ENCODE results near the gene CAMK1D.

Gene CAMK1D

DNA sequence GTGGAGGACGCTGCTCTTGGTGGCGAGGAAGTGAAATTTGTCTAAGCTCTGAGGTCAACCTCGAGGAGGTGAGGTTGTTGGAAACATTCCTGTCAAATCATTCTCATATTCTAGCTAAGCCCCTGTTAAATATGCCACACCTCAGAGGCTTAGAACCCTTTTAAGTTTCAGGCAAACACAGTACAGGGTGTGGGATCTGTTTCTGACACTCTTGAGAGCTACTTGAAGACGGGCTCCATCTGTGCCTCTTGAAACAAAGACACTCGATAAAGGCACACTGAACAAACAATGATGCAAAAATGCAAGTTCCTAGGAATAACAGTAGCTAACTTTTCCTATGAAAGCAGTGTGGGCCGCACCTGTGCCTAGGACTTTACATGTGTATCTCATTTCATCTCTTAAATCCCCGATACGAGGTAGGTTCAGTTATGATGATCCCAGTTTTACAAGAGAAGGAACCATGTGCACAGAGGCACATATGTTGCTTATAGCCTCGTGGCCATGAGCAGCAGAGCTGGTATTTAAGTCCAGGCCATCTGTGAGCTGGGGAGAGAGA lies 352.9 kb downstream of the CAMK1D start:
- no peak for DNase-seq
- H3K27me3 ChIP-seq (ENCODE audit: insufficient read depth, low read depth, severe bottlenecking): no peaks in the 10 kb centered on the region
- no peaks in the 10 kb centered on the region for H3K9me3 ChIP-seq (ENCODE audit: severe bottlenecking)
- no peak overlapping the region for H3K4me3 ChIP-seq (ENCODE audit: low read depth, low read length)
- no peak overlapping the region for H3K27ac ChIP-seq
- TF ChIP-seq, protein P1, sequence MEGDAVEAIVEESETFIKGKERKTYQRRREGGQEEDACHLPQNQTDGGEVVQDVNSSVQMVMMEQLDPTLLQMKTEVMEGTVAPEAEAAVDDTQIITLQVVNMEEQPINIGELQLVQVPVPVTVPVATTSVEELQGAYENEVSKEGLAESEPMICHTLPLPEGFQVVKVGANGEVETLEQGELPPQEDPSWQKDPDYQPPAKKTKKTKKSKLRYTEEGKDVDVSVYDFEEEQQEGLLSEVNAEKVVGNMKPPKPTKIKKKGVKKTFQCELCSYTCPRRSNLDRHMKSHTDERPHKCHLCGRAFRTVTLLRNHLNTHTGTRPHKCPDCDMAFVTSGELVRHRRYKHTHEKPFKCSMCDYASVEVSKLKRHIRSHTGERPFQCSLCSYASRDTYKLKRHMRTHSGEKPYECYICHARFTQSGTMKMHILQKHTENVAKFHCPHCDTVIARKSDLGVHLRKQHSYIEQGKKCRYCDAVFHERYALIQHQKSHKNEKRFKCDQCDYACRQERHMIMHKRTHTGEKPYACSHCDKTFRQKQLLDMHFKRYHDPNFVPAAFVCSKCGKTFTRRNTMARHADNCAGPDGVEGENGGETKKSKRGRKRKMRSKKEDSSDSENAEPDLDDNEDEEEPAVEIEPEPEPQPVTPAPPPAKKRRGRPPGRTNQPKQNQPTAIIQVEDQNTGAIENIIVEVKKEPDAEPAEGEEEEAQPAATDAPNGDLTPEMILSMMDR (IDR thresholded peaks at IDR 0.05; ENCODE audit: low read depth, low read length): no peak
- H3K36me3 ChIP-seq: no peaks in the 10 kb centered on the region

DNA sequence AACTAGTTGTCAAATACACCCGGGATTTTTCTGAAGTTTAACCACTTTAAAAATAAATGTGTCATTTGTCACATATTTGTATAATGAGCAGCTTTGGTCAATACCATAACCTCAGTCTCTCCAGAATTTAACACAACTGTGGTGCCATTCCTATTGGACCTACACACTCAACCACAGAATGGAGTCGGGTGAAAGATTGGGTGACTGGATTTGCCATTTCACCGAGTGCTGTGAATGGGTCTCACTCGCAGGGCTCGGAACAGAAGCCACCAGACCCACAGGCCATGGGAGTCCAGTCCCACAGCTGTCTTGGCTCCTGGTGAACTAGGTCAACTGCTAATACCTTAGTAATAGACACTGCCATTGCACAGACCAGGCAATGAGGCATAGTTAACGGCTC lies 353.8 kb downstream of the CAMK1D start:
- no peak for DNase-seq
- Histone ChIP-seq H3K27ac (no peak overlapping the region), H3K9me3 (ENCODE audit: severe bottlenecking) (no peaks in the 10 kb centered on the region), H3K36me3 (no peaks in the 10 kb centered on the region), H3K27me3 (ENCODE audit: insufficient read depth, low read depth, severe bottlenecking) (no peaks in the 10 kb centered on the region), H3K4me3 (ENCODE audit: low read depth, low read length) (no peak overlapping the region)
- TF ChIP-seq, protein P1 (IDR thresholded peaks at IDR 0.05; ENCODE audit: low read depth, low read length): no peak

DNA sequence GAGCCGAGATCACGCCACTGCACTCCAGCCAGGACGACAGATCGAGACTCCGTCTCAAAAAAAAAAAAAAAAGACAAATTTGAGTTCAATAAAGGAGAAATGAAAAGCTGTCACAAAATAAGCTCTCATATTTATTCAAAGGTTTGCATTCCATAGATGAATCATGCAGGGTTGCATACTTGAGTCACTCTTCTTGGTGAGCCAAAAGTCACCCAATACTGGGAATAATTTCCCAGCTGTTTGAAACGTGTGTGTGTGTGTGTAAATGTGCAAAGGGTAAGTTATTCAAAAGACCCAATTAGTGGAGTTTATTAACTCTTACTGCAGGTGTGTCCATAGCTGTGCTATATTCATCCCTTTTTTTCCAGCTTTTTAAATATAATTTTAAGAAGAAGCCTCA lies 354.5 kb downstream of the CAMK1D start:
- DNase-seq: no peak
- Histone ChIP-seq H3K27me3 (ENCODE audit: insufficient read depth, low read depth, severe bottlenecking) (no peaks in the 10 kb centered on the region), H3K36me3 (no peaks in the 10 kb centered on the region), H3K9me3 (ENCODE audit: severe bottlenecking) (no peaks in the 10 kb centered on the region), H3K4me3 (ENCODE audit: low read depth, low read length) (no peak overlapping the region), H3K27ac (no peak overlapping the region)
- TF ChIP-seq, protein P1 (IDR thresholded peaks at IDR 0.05; ENCODE audit: low read depth, low read length): no peak

DNA sequence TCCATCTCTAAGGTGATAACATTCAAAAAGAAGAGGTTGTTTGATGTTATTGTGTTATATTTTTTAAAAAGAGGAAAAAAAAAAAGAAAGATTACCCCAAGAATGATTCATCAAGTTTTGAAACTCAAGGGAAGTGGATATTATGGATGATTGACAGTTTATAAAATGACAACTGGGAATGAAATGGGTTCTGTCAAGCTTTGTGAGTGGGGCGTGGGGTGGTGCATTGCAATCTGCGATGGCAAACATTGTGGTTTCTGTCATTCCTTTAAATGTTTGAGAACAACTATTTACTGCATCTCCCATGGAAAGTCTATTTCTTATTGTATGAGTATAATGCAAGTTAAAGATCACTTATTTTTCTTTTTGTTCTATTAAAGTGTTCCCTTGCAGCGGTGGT lies 355.1 kb downstream of the CAMK1D start:
- TF ChIP-seq, protein P1 (IDR thresholded peaks at IDR 0.05; ENCODE audit: low read depth, low read length): no peak
- DNase-seq: no peak

DNA sequence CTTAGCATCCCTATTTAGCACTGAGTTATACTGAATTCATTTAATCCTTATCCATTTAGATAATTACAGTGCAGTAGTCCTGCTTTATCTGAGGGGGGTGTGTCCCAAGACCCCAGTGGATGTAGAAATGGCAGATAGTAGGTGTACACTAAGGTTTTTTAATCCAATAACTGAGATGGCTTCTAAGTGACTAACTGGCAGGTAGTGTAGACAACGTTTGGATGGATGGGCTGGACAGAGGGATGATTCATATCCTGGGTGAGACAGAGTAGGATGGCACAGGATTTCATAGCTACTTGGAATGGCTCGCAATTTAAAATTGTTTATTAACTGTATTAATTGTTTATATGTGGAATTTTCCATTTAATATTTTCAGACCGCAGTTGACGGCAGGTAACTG lies 356.6 kb downstream of the CAMK1D start:
- H3K27ac ChIP-seq: no peak overlapping the region
- no peak for DNase-seq
- TF ChIP-seq, protein P1 (IDR thresholded peaks at IDR 0.05; ENCODE audit: low read depth, low read length): no peak
- H3K27me3 ChIP-seq (ENCODE audit: insufficient read depth, low read depth, severe bottlenecking): no peaks in the 10 kb centered on the region
- H3K9me3 ChIP-seq (ENCODE audit: severe bottlenecking): no peaks in the 10 kb centered on the region
- no peak overlapping the region for H3K4me3 ChIP-seq (ENCODE audit: low read depth, low read length)
- H3K36me3 ChIP-seq: no peaks in the 10 kb centered on the region

More for the DNA sequence above, 355.1 kb downstream of the CAMK1D start:
- Histone ChIP-seq H3K4me3 (ENCODE audit: low read depth, low read length) (no peak overlapping the region), H3K36me3 (no peaks in the 10 kb centered on the region), H3K9me3 (ENCODE audit: severe bottlenecking) (no peaks in the 10 kb centered on the region), H3K27ac (no peak overlapping the region), H3K27me3 (ENCODE audit: insufficient read depth, low read depth, severe bottlenecking) (no peaks in the 10 kb centered on the region)

Measured in WERI-Rb-1 (cell line).